PC-3 (cell line): ENCODE results near the gene SGMS1.

Source experiments
- EZH2 ChIP-seq: fragments of 300-600 bp; sonication (generic); IDR thresholded peaks from one replicate; pipeline ENCODE4 v1.6.1; 2017; ENCODE audit warnings: antibody characterized with exemption, mild to moderate bottlenecking, low read length; ENCODE audit not compliant: unreplicated experiment
- TF ChIP-seq, protein P1 (sequence below): fragments of 300-600 bp; sonication (generic); conservative IDR thresholded peaks from 2 replicates; pipeline ENCODE4 v1.5.1; 2017; ENCODE audit warnings: antibody characterized with exemption, low read depth, mild to moderate bottlenecking, low read length

DNA sequence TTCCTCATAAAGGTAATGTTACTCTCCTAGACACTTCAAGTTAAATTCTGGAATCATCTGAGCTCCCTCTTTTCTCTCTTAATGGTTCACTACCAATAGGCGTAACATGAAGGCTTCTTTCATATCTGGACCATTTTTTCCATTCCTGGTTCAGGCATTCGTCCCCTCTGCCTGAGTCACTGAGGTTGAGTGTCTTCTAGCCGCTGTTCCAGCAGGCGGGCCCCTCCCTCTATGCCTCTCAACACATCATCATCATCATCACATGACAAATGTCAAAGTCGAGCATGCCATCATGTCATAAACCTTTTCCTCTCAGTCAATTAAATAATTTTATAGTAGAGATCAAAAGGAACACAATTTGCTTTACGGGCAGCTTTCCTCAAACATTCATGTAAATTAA is 203.6 kb downstream of the SGMS1 start:
- TF ChIP-seq, protein P1, sequence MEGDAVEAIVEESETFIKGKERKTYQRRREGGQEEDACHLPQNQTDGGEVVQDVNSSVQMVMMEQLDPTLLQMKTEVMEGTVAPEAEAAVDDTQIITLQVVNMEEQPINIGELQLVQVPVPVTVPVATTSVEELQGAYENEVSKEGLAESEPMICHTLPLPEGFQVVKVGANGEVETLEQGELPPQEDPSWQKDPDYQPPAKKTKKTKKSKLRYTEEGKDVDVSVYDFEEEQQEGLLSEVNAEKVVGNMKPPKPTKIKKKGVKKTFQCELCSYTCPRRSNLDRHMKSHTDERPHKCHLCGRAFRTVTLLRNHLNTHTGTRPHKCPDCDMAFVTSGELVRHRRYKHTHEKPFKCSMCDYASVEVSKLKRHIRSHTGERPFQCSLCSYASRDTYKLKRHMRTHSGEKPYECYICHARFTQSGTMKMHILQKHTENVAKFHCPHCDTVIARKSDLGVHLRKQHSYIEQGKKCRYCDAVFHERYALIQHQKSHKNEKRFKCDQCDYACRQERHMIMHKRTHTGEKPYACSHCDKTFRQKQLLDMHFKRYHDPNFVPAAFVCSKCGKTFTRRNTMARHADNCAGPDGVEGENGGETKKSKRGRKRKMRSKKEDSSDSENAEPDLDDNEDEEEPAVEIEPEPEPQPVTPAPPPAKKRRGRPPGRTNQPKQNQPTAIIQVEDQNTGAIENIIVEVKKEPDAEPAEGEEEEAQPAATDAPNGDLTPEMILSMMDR, result no peak
- no peak for TF ChIP-seq EZH2
